ENCODE results near the gene COL2A1. TPM values are rescaled to one million over a fixed set of nuclear protein-coding genes. Genes with fewer than 3 reads are reported as not detected.

Gene COL2A1
- total RNA-seq, 2 donors from 2014 or later: 12.4 to 21.0 TPM

GRCh38 chr12:48026060-48026827 lies 22.0 kb upstream of the COL2A1 start:
- no peak overlapping the region for H3K27ac Mint-ChIP-seq
- DNase-seq: no peak
- Histone ChIP-seq H3K27ac (ENCODE audit: low read depth, low read length) (no peak overlapping the region), H3K27me3 (ENCODE audit: control insufficient read depth, insufficient read depth, low read length, poor library complexity, severe bottlenecking) (peaks cover 55% of the 10 kb centered on the region), H3K9me3 (ENCODE audit: control insufficient read depth, low read length) (no peaks in the 10 kb centered on the region), H3K4me3 (ENCODE audit: low read length) (no peak overlapping the region), H3K9ac (ENCODE audit: extremely low read depth, low read length, poor library complexity, severe bottlenecking) (no peak overlapping the region), H3K4me1 (ENCODE audit: control insufficient read depth, insufficient read depth, low read length) (peaks cover 22% of the 10 kb centered on the region), H3K36me3 (ENCODE audit: control insufficient read depth, insufficient read depth, low read length) (no peaks in the 10 kb centered on the region)
- no peak overlapping the region for H3K4me3 Mint-ChIP-seq
- H3K27me3 Mint-ChIP-seq (ENCODE audit: insufficient read depth): peaks cover 100% of the 10 kb centered on the region
- H3K36me3 Mint-ChIP-seq (ENCODE audit: low read depth): no peaks in the 10 kb centered on the region
- TF ChIP-seq CTCF (conservative IDR thresholded peaks at IDR 0.05): no peak
- H3K4me1 Mint-ChIP-seq: peaks cover 37% of the 10 kb centered on the region
- 90 to 94% methylated on average over 3 to 7 of the region's 7 CpGs for WGBS, 2 experiments (ENCODE audit: insufficient coverage in 1 of 2, insufficient read length in 1 of 2)
- H3K9me3 Mint-ChIP-seq: no peaks in the 10 kb centered on the region

GRCh38 chr12:48025281-48025680 lies 21.0 kb upstream of the COL2A1 start:
- Mint-ChIP-seq H3K27me3 (ENCODE audit: insufficient read depth) (peaks cover 100% of the 10 kb centered on the region), H3K9me3 (no peaks in the 10 kb centered on the region), H3K36me3 (ENCODE audit: low read depth) (no peaks in the 10 kb centered on the region), H3K4me3 (no peak overlapping the region), H3K27ac (no peak overlapping the region), H3K4me1 (peaks cover 37% of the 10 kb centered on the region)
- H3K27me3 ChIP-seq (ENCODE audit: control insufficient read depth, insufficient read depth, low read length, poor library complexity, severe bottlenecking): peaks cover 60% of the 10 kb centered on the region
- 69 to 76% methylated on average over 5 to 7 of the region's 7 CpGs for WGBS, 2 experiments (ENCODE audit: insufficient coverage in 1 of 2, insufficient read length in 1 of 2)
- H3K9ac ChIP-seq (ENCODE audit: extremely low read depth, low read length, poor library complexity, severe bottlenecking): no peak overlapping the region
- peaks cover 21% of the 10 kb centered on the region for H3K4me1 ChIP-seq (ENCODE audit: control insufficient read depth, insufficient read depth, low read length)
- H3K9me3 ChIP-seq (ENCODE audit: control insufficient read depth, low read length): no peaks in the 10 kb centered on the region
- DNase-seq: no peak
- TF ChIP-seq CTCF (conservative IDR thresholded peaks at IDR 0.05): no peak
- H3K36me3 ChIP-seq (ENCODE audit: control insufficient read depth, insufficient read depth, low read length): no peaks in the 10 kb centered on the region
- no peak overlapping the region for H3K27ac ChIP-seq (ENCODE audit: low read depth, low read length)
- no peak overlapping the region for H3K4me3 ChIP-seq (ENCODE audit: low read length)

GRCh38 chr12:48024735-48025134 lies 20.5 kb upstream of the COL2A1 start:
- Mint-ChIP-seq H3K27me3 (ENCODE audit: insufficient read depth) (peaks cover 100% of the 10 kb centered on the region), H3K9me3 (no peaks in the 10 kb centered on the region), H3K4me1 (peaks cover 32% of the 10 kb centered on the region), H3K36me3 (ENCODE audit: low read depth) (no peaks in the 10 kb centered on the region), H3K4me3 (no peak overlapping the region), H3K27ac (no peak overlapping the region)
- Histone ChIP-seq H3K4me1 (ENCODE audit: control insufficient read depth, insufficient read depth, low read length) (peaks cover 18% of the 10 kb centered on the region), H3K4me3 (ENCODE audit: low read length) (no peak overlapping the region), H3K9me3 (ENCODE audit: control insufficient read depth, low read length) (no peaks in the 10 kb centered on the region), H3K27ac (ENCODE audit: low read depth, low read length) (no peak overlapping the region), H3K27me3 (ENCODE audit: control insufficient read depth, insufficient read depth, low read length, poor library complexity, severe bottlenecking) (peaks cover 66% of the 10 kb centered on the region), H3K9ac (ENCODE audit: extremely low read depth, low read length, poor library complexity, severe bottlenecking) (no peak overlapping the region), H3K36me3 (ENCODE audit: control insufficient read depth, insufficient read depth, low read length) (no peaks in the 10 kb centered on the region)
- no peak for DNase-seq
- no peak for TF ChIP-seq CTCF (conservative IDR thresholded peaks at IDR 0.05)
- 53 to 70% methylated on average over 2 to 9 of the region's 9 CpGs for WGBS, 2 experiments (ENCODE audit: insufficient coverage in 1 of 2, insufficient read length in 1 of 2)

All from endodermal cell (in vitro differentiated cells).